Suppressor macrophage (primary cell): ENCODE measurements around the gene ITIH6.
"Not testable (repeated sequence)": the region's sequence is repeated elsewhere in the genome, so short reads cannot be mapped to it uniquely, and the experiment has no call there.

Experiments
- DNase-seq, 4 experiments: peaks; one replicate each; pipeline ENCODE4 v3.0.0-alpha.2; 2020 to 2022
- total RNA-seq, 17 experiments: gene quantifications; one replicate each; lab custom pipeline; 2026; ENCODE audit warnings: mixed read lengths in 6 of 17, inconsistent platforms in 3 of 17; lab: John Stamatoyannopoulos, UW

ITIH6 gene, protein sequence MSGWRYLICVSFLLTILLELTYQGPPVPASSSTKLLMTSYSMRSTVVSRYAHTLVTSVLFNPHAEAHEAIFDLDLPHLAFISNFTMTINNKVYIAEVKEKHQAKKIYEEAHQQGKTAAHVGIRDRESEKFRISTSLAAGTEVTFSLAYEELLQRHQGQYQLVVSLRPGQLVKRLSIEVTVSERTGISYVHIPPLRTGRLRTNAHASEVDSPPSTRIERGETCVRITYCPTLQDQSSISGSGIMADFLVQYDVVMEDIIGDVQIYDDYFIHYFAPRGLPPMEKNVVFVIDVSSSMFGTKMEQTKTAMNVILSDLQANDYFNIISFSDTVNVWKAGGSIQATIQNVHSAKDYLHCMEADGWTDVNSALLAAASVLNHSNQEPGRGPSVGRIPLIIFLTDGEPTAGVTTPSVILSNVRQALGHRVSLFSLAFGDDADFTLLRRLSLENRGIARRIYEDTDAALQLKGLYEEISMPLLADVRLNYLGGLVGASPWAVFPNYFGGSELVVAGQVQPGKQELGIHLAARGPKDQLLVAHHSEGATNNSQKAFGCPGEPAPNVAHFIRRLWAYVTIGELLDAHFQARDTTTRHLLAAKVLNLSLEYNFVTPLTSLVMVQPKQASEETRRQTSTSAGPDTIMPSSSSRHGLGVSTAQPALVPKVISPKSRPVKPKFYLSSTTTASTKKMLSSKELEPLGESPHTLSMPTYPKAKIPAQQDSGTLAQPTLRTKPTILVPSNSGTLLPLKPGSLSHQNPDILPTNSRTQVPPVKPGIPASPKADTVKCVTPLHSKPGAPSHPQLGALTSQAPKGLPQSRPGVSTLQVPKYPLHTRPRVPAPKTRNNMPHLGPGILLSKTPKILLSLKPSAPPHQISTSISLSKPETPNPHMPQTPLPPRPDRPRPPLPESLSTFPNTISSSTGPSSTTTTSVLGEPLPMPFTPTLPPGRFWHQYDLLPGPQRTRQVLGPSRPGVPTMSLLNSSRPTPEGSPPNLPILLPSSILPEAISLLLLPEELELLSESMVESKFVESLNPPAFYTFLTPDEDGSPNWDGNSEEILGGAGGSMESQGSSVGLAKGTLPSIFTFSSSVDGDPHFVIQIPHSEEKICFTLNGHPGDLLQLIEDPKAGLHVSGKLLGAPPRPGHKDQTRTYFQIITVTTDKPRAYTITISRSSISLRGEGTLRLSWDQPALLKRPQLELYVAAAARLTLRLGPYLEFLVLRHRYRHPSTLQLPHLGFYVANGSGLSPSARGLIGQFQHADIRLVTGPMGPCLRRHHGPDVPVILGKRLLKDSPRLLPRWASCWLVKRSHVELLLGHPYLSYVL
- total RNA-seq: 0 to 1.1 (median 0) reads per million in 17 experiments

GRCh38 chrX:54798137-54798536 is at the start of gene ITIH6:
TSS of gene ITIH6 (minus strand) at chrX:54798255. CDS start at chrX:54798210, 45 bp downstream.
- no peak for DNase-seq

- not testable (repeated sequence) for DNase-seq
Measured at GRCh38 chrX:54847700-54848099, 49.6 kb upstream of the ITIH6 start.

- DNase-seq: no peak
Measured at GRCh38 chrX:54843050-54843449, 45.0 kb upstream of the ITIH6 start.

DNA sequence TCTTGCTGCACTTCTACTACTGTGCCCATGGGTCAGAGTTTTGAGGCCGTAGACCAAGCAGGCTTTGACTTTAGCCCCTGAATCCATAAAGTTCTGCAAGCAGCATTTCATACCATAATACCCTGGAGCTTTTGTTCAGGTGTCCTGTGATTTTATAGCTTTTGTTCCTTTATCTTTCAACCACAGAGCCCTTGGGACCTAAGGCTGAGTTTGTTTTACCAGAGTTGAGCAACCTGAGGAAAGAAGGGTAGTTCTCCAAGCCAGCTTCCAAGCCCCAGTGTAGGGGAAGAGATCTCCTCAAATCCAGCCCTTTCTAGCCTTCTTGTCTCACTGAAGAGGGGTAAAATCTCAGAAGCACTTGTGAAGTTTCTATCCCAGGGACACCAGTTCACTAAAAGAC is 44.6 kb upstream of the ITIH6 start:
- DNase-seq: no peak

GRCh38 chrX:54841184-54841874 is 43.3 kb upstream of the ITIH6 start:
- not testable (repeated sequence) for DNase-seq

GRCh38 chrX:54838583-54838982 is 40.5 kb upstream of the ITIH6 start:
- DNase-seq: no peak

DNA sequence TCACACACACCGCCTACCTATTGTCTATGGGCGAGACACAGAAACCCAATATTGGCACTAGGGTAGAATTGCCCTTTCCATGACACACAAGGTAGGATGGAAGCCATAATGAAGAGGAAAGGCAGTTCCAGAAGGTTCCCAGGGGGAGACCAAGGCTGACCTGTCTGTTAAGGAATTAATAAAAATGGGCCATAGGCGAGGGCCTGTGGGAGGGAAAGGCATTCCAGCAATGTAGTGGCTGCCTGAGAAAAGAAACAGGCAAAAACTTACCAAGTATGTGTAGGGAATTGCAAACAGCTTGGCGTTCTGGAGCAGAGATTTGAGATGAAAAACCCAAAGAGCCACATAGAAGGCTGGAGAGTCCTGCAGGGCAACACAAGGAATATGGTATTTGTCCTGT is 28.5 kb upstream of the ITIH6 start:
- no peak for DNase-seq

- no peak for DNase-seq
Measured at GRCh38 chrX:54825716-54826438, 27.8 kb upstream of the ITIH6 start.

- DNase-seq: no peak
Measured at GRCh38 chrX:54824722-54825121, 26.7 kb upstream of the ITIH6 start.

- DNase-seq: no peak
Measured at GRCh38 chrX:54824195-54824594, 26.1 kb upstream of the ITIH6 start.

GRCh38 chrX:54821310-54821709 is 23.3 kb upstream of the ITIH6 start:
- DNase-seq: no peak

- no peak for DNase-seq
Measured at GRCh38 chrX:54820737-54821136, 22.7 kb upstream of the ITIH6 start.

DNA sequence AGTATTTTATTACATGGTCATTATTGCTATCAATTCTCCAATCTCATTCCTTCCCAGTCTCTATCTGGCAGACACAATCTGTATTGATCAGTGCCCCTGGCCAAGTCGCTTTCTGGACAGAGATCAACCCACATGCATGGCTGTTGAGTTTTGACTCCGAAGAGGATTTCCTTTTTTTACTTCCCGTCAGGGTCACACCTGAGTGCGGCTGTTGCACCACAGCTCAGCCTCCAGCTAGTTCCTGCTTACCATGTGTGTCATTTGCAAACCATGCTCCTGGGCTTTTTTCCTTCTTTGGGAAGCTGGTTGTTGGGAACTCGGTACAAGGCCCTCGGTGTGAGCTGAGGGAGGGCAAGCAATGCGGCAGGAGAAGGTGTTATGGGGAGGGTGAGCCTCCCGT is 21.1 kb upstream of the ITIH6 start:
- no peak for DNase-seq

- DNase-seq: no peak
Measured at GRCh38 chrX:54818221-54818620, 20.2 kb upstream of the ITIH6 start.

- DNase-seq: no peak
Measured at GRCh38 chrX:54817220-54817820, 19.3 kb upstream of the ITIH6 start.

DNA sequence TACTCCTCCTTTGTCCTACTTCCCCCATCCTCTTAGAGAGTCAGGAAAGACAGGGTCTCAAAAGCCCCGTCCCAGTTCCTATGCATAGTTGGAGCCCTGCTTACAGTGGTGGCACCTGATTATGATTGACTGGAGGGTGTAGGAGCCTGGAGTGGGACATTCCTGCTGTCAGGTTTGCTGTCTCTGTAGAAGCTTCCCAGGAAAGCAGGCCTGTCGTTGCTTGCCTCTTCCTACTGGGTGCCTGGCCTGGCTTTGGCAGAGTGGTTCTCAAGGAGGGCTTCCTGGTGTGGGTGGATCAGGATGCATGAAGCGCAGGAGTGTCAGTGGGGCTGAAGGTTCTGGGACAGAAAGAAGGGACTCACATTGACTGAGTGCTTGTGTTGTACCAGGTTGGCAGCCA is 14.3 kb upstream of the ITIH6 start:
- no peak for DNase-seq

DNA sequence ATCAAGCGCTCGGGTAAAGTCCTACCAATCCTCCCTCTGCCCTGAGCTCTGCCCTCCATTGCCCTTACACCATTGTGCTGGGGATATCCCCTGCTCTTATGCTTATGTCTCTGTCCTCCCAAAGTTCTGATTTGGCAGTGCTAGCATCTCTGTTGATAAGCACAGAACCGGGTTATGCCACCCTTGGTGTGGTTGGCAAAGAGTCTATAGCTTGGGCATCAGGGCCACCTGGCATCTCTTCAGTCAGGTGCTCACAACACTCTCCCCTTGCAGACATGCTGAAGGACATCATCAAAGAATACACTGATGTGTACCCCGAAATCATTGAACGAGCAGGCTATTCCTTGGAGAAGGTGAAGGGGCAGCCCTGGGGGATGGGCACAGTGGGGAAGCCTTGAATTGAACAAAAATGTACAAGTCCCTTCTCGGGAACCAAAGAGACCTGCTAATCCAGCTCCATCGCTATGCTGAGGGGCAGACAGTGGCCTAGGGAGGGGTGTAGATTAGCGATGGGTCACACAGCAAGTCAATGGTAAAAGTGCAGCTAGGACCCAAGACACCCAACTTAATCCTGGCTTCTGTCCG is 13.3 kb upstream of the ITIH6 start:
- DNase-seq: no peak

- no peak for DNase-seq
Measured at GRCh38 chrX:54810532-54810931, 12.5 kb upstream of the ITIH6 start.

GRCh38 chrX:54808605-54809483 is 10.8 kb upstream of the ITIH6 start:
- peak; percentile 93 to 97 (median 95) for DNase-seq
